Measurements from ENCODE around the gene NFASC. TPM values are rescaled to one million over a fixed set of nuclear protein-coding genes. Genes with fewer than 3 reads are reported as not detected.

Gene NFASC
- total RNA-seq, 4 donors from 2014 or later = 7.9 to 68.7 (median 32.7) TPM

DNA sequence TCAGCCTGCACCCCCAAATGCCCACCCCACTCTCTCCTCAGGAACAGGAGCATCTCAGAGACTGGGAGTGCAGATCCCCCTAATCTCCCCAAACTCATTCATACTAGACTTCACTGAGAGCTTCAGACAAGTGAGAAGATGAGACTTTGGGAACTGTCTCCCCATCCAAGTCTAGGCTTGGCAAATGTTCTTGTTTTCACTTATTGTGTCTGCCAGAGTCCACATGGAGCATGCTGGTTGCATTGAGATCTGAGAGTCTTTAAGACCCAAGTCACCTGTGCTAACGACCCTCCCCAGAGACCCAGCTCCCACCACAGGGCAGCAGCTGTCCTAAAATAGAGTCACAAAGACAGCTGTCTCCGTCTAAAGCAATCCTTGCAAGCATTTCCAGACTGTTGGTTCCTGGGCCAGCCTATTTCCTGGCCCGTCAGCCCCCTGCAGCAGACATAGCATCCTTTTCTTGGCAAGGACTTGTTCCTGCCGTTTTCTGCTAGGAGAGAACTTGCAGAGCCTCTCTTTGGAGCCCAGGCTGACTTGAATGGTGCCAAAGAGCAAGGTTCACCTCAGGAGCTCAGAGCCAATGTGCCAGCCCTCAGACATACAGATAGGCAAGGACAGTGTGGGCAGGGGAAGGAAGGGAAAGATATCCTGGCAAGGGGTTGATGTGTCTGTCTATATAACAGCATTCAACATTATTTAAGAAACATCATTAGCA, 170.5 kb downstream of the NFASC start:
- no peak for TF ChIP-seq POLR2A (IDR thresholded peaks at IDR 0.05)
- TF ChIP-seq CTCF (IDR thresholded peaks at IDR 0.05) = no peak
- intact Hi-C loops (cut with DNase I; ENCODE audit: low total_unique reads) = no loop called here
- Histone ChIP-seq H3K27ac (no peak overlapping the region), H3K27me3 (no peaks in the 10 kb centered on the region), H3K4me1 (peaks cover 0 to 4% of the 10 kb centered on the region in 2 donors), H3K9me3 (no peaks in the 10 kb centered on the region), H3K4me3 (no peak overlapping the region), H3K36me3 (no peaks in the 10 kb centered on the region)
- no peak for DNase-seq

DNA sequence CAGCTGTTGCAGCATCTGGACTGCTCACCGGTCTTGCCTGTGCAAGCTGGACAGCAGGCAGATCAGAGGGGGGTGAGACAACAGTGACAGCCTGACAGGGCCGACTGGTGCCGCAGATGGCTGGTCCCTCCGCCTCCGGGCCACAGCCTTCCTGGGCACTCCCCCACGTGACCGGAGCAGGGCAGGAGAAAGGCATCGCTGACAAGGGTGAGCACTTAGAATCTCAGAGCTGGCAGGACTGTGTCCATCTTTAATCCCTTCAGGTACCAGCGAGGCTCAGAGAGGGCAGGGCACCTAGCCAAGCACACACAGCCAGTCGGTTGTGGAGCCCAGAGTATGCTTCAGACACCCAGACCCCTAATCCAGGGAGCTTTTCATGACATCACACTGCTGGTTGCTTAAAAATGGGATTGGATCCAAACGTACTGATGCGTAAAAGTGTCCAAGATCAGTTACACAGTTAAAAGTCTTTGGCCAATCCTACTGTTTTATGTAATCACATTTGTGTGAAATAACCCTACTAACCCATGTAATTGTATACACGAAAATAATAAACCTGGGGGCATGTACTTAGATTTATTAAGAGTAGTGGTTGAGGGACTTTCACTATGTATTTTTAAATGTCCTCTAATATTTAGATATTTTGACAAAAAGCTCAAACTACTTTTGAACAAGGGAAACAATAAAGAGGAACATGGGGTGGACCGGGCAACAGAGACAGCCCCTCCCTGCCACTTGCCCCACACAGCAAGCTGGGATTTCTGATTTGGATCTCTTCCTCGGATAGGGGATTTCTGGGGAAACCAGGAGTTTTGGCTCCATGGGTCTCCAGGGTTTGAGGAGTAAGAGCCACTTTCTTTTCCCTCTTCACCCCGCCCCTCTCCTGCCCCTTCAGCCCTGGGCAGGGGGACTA, 171.6 kb downstream of the NFASC start:
- TF ChIP-seq CTCF (IDR thresholded peaks at IDR 0.05) = no peak
- TF ChIP-seq POLR2A (IDR thresholded peaks at IDR 0.05) = no peak
- no peak for DNase-seq
- H3K27me3 ChIP-seq = no peaks in the 10 kb centered on the region
- H3K27ac ChIP-seq = no peak overlapping the region
- intact Hi-C loops (cut with DNase I; ENCODE audit: low total_unique reads) = no loop called here
- H3K4me1 ChIP-seq = peaks cover 0 to 4% of the 10 kb centered on the region in 2 donors
- H3K4me3 ChIP-seq = no peak overlapping the region
- H3K36me3 ChIP-seq = no peaks in the 10 kb centered on the region
- no peaks in the 10 kb centered on the region for H3K9me3 ChIP-seq

GRCh38 chr1:205042911-205043806, 172.5 kb downstream of the NFASC start, which contains the start of gene CNTN2:
Gene CNTN2 (plus strand): TSS chr1:205043212. CDS start chr1:205053186, 9,974 bp downstream.
- Histone ChIP-seq H3K4me3 (no peak within 1 kb of the TSS), H3K27me3 (no peaks in the 10 kb centered on the region), H3K4me1 (peaks cover 0 to 4% of the 10 kb centered on the region in 2 donors), H3K36me3 (no peaks in the 10 kb centered on the region), H3K27ac (no peak within 1 kb of the TSS), H3K9me3 (no peaks in the 10 kb centered on the region)
- no peak for DNase-seq
- intact Hi-C loops (cut with DNase I; ENCODE audit: low total_unique reads) = no loop called here
- no peak for TF ChIP-seq CTCF (IDR thresholded peaks at IDR 0.05)
- no peak for TF ChIP-seq POLR2A (IDR thresholded peaks at IDR 0.05)

GRCh38 chr1:205043866-205044265, 173.2 kb downstream of the NFASC start:
- no peak overlapping the region for H3K27ac ChIP-seq
- no peaks in the 10 kb centered on the region for H3K9me3 ChIP-seq
- intact Hi-C loops (cut with DNase I; ENCODE audit: low total_unique reads) = no loop called here
- DNase-seq = no peak
- H3K36me3 ChIP-seq = no peaks in the 10 kb centered on the region
- no peak for TF ChIP-seq CTCF (IDR thresholded peaks at IDR 0.05)
- TF ChIP-seq POLR2A (IDR thresholded peaks at IDR 0.05) = no peak
- no peak overlapping the region for H3K4me3 ChIP-seq
- no peaks in the 10 kb centered on the region for H3K27me3 ChIP-seq
- H3K4me1 ChIP-seq = peaks cover 0 to 4% of the 10 kb centered on the region in 2 donors
